DND-41 (cell line): ENCODE data around the gene OVOL2.

Experiments
- EZH2 ChIP-seq: IDR thresholded peaks from 3 replicates; pipeline ENCODE4 v1.6.1; 2012; ENCODE audit warnings: borderline replicate concordance, low read depth, mild to moderate bottlenecking, moderate library complexity, low read length, inconsistent platforms; ENCODE audit not compliant: severe bottlenecking
- TF ChIP-seq, protein P1 (sequence below): IDR thresholded peaks from 2 replicates; pipeline ENCODE4 v1.5.1; 2012; ENCODE audit warnings: borderline replicate concordance, low read length, moderate library complexity, mild to moderate bottlenecking; ENCODE audit not compliant: poor library complexity, severe bottlenecking; ENCODE audit errors: extremely low read depth

DNA sequence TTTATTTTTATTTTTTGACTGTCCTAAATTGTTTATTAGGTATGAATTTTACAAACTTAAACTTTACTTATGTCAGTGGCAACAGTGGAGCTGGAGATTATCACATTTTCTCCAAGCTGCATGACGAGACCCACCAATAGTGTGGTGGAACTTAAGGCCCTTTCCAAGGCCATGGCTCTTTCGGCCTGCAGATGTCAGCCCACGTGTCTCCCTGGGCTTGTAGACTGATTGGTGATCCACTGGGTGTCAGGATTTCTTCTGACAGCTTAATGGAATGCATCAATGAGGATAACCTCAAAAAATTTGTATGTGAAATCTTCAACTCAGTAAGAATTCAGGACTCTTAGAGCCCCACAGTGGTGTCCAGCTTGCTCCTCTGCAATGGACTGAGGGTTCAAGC, 32.3 kb upstream of the OVOL2 start:
- TF ChIP-seq, protein P1, sequence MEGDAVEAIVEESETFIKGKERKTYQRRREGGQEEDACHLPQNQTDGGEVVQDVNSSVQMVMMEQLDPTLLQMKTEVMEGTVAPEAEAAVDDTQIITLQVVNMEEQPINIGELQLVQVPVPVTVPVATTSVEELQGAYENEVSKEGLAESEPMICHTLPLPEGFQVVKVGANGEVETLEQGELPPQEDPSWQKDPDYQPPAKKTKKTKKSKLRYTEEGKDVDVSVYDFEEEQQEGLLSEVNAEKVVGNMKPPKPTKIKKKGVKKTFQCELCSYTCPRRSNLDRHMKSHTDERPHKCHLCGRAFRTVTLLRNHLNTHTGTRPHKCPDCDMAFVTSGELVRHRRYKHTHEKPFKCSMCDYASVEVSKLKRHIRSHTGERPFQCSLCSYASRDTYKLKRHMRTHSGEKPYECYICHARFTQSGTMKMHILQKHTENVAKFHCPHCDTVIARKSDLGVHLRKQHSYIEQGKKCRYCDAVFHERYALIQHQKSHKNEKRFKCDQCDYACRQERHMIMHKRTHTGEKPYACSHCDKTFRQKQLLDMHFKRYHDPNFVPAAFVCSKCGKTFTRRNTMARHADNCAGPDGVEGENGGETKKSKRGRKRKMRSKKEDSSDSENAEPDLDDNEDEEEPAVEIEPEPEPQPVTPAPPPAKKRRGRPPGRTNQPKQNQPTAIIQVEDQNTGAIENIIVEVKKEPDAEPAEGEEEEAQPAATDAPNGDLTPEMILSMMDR: no peak
- TF ChIP-seq EZH2: no peak
